HG03196 (cell line): ENCODE data around the gene ADAMTS12.

Source experiments
- ATAC-seq: cut with Tn5 transposase; IDR thresholded peaks from one replicate; pipeline ENCODE4 v1.9.1; 2021; ENCODE audit not compliant: unreplicated experiment

ADAMTS12 gene

GRCh38 chr5:33809936-33810335 lies 81.9 kb downstream of the ADAMTS12 start:
- no peak for ATAC-seq

DNA sequence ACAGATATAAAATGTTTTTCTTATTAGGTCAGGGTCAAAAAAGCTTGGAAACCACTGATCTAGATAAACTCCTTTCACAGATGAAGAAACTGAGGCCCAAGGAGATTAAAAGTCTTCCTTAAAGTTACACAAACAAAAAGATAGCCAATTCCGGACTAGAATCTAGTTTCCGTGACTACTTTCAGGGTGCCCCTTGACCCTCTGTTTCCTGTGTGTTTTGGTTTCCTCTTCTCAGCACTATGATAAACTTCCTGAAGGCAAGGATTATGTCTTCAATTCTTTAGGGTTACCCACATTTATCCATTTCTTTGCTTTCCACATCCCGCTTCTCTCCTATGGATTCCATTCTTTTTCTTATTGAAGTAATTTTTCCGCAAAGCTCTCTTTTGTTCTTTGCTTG lies 83.1 kb downstream of the ADAMTS12 start:
- no peak for ATAC-seq

DNA sequence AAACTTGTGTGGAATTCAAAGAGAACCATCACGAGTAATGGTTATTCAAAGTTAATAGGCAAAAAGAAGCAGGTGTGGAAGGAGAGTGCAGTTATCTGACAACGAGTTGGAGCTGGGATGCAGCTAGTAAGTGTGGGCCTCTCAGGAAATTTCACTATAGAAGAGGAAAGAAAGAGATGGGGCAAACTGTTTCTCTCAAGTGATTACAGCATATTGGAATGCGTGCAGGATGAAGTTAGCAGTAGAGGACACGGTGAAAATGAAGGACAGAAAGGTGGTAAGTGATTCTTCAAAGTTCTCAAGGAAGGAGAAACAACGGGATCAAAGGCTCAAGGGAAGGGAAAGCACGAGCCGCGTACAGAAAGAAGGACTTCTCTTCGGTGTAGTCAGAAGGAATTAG lies 84.0 kb downstream of the ADAMTS12 start:
- ATAC-seq = no peak

DNA sequence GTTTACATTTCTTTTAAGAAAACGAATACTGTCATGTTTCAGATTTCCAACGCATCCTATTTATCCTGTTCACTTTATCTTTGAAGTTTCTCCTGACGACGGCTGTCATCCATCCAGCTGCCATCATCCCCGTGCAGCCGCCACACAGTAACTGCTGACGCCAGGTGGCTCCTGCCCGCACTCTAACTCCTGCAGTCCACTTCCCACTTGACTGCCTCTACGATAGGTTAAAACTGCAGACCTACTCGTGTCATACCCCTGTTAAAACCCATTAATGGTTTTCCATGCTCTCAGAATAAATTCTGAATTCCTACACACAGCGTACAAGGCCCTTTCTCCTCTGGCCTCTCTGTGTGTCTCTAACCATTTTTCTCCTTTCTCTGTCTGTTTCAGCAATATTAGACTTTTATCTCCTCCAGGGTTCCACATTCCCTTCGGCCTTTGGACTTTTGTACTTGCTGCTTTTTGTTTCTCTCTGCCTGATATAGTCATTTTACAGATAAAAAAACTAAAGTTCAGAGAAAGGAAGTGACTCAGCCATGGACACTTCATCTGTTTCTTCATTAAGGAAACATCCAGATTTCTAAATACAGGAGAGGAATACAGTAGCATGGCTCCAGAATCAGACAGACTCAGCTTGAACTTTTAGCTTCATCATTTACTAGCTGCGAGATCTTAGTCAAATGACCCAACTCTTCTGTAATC lies 84.9 kb downstream of the ADAMTS12 start:
- no peak for ATAC-seq

GRCh38 chr5:33801292-33801691 lies 90.5 kb downstream of the ADAMTS12 start:
- no peak for ATAC-seq

GRCh38 chr5:33800241-33800950 lies 91.4 kb downstream of the ADAMTS12 start:
- ATAC-seq = no peak

- ATAC-seq = no peak
Observed at GRCh38 chr5:33795496-33795895, 96.3 kb downstream of the ADAMTS12 start.

DNA sequence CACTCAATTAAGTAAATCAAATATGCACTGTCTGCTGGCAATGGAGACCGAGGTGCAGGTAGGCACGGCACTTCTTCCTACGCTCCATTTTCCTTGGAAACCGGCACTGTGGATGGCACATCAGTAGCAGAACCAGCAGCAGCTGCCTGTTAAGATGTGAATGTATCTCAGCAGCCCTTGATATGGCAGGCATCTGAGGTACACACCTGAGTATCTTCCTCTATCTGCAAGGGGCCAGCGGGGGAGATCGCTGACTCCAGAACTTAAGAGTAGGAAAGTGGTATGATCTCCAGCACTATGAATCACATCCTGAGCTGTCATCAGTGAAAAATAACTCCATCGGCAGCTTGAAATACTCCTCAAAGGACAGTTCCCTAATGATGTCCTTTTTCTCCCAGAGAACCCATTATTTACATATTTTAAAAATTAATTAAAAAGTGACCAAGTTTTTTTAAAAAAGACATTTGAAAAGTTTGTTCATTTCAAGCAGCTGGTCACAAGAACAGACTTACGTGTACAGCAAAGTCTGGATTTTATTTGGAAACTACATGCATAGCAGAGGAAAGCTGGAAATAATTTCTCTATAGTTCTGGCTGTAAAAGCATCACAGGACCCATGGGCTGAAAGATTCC lies 97.1 kb downstream of the ADAMTS12 start:
- no peak for ATAC-seq

DNA sequence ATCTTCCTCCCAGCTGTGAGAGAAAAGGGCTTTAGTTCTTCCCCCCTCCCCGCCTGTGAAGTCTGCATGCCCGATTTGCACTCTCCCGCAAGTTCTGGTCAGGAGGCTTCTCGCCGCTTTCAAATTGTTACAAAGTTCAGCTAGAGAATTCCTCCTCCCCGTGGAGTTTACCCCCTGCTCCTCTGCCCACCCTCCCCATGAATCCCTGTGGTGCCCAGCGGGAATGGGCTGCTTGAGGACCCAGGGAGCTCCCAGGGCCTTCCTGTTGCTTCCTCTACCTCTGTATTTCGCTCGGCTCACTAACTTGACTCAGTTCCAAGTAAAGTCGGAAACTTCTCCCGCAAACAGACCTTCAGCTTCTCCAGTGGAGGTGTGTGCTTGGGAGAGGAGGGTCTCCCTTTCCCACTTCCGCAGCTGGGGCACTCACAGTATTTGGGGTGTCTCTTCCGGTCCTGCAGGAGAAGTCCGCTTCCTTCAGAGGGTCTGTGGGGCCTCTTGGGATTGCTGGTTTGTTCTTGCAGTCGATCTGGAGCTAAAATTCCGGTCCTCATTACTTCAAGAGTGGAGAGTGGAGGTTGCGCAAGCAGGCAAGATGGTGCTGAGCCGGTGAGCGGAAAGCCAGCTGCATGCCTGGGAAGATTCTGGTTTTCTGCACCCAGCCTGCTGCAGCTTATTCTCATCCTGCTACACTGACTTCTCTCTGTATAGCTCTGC lies 97.8 kb downstream of the ADAMTS12 start:
- no peak for ATAC-seq

DNA sequence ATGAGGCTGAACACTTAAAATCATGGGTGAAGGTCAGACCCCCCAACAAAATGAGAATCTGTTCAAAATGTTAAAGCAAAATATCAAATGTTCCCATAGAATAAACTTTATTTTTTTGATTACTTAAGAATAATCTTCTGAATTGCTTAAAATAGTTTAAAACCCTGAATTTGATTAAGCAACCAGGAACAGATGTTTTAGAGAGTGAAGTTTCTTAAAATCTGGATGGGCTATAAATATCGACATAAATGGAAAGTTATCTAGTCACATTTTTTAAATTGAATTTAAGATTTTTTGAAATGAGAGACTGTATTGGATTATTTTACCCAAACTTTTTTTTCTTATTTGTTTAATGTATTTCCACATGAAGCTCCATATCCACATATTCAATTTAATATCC lies 98.5 kb downstream of the ADAMTS12 start:
- ATAC-seq = no peak

DNA sequence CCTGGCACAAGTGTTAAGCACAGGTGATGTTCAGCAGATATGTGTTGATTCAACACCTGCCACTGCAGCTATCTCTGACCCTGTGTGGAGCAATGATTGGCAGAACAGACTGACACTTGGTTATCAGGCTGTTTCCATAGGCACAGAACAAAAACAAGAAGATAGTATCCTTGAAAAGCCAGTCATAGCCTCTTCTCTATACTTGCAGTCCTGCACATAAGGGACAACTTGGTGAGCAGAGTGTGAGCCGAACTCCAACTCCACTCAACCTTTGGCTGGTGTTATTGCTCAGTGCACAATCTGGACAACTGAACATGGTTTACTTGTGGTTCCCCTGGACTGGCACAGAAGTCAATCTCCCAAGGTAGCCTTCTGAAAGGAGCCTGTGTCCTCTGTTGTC lies 99.2 kb downstream of the ADAMTS12 start:
- ATAC-seq = no peak

GRCh38 chr5:33789567-33789957 lies 102.2 kb downstream of the ADAMTS12 start:
- ATAC-seq = no peak

GRCh38 chr5:33788922-33789566 lies 102.7 kb downstream of the ADAMTS12 start:
- ATAC-seq = no peak

DNA sequence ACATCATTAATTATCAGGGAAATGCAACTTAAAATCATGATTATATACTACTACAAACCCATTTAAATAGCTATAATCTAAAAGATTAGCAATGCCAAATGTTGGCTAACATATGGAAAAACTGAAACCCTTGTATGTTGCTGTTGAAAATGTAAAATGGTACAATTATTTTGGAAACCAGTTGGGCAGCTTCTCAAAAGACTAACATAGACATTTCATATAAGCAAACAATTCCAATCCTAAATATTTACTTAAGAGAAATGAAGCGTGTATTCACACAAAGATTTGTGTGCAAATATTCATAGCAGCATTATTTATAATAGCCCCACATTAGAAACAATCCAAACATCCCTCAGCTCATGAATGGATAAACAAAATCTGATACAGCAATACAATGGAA lies 106.2 kb downstream of the ADAMTS12 start:
- no peak for ATAC-seq

DNA sequence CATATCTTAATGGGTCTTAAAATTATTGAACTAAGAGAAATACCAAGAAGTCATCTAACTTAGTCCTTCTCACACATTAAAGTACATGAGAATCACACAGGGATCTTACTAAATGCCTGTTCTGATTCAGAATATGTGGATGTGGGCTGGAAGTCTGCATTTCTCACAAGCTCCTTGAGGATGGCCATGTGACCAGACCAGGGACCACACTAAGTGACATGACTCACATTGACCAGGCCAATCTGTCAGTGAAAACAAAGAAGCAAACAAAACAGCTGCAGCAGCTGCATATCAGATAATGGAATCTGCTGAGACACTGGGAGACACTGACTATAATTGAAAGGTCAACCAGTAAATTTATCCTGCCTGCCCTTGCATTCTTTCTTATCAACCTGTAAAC lies 110.5 kb downstream of the ADAMTS12 start:
- ATAC-seq = no peak

- ATAC-seq = no peak
Observed at GRCh38 chr5:33776151-33776660, 115.6 kb downstream of the ADAMTS12 start.

DNA sequence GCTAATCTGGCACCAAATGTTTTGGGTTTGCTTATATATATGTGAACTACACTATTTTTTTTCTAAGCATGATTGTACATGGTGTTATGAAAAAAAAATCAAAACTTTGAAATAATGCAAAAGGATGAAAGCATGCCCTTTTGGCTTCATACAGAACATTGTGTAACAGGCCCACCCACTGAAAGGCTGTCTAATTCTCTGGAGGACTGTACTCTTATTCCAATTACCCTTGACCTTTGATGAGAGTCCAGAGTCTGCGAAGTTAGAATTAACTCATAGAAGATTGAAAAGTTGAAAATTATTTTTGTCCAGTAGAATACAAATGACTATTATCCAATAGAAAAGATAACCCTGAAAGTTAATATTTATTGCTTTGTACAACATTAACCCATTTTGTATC lies 117.4 kb downstream of the ADAMTS12 start:
- no peak for ATAC-seq

- no peak for ATAC-seq
Observed at GRCh38 chr5:33772380-33772897, 119.4 kb downstream of the ADAMTS12 start.

DNA sequence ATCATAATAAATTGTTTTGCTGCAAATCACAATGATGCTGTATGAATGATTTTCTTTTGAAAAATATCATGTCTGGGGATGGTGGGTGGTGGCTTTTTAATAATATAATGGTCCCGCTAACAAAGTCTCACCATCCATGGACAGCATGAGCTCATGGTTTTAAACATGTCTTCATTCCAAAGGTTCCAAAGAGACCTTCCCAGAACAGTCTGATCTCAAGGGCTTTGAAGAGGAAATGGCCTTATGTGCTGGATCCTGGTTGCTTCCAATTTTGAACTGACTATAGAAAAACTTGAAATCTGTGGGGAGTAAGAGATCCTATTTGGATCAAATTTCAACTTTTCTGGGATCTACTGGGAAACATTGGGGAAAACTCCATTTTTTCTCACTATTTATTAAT lies 121.8 kb downstream of the ADAMTS12 start:
- no peak for ATAC-seq

GRCh38 chr5:33769196-33769595 lies 122.6 kb downstream of the ADAMTS12 start:
- ATAC-seq = no peak

- no peak for ATAC-seq
Observed at GRCh38 chr5:33766023-33766422, 125.8 kb downstream of the ADAMTS12 start.
